Measurements from ENCODE around the gene FADS2.

GRCh38 chr11:61782299-61782698 lies 45.8 kb upstream of the FADS2 start:
- no peak for TF ChIP-seq CHD2 (IDR thresholded peaks at IDR 0.05; ENCODE audit: low read depth, low read length)
- TF ChIP-seq ZNF583 (CRISPR knock-in tag; IDR thresholded peaks at IDR 0.05): no peak
